HG03139 (cell line): Measurements from ENCODE around the gene DOK6.
"Not testable (repeated sequence)": the region's sequence is repeated elsewhere in the genome, so short reads cannot be mapped to it uniquely, and the experiment has no call there.

Experiments
- ATAC-seq: cut with Tn5 transposase; IDR thresholded peaks from one replicate; pipeline ENCODE4 v1.9.1; 2021; ENCODE audit not compliant: unreplicated experiment

The DOK6 gene

GRCh38 chr18:69400253-69400975 lies at the start of gene DOK6:
Gene DOK6, plus strand, starts transcription at chr18:69400888.
- ATAC-seq: no peak

DNA sequence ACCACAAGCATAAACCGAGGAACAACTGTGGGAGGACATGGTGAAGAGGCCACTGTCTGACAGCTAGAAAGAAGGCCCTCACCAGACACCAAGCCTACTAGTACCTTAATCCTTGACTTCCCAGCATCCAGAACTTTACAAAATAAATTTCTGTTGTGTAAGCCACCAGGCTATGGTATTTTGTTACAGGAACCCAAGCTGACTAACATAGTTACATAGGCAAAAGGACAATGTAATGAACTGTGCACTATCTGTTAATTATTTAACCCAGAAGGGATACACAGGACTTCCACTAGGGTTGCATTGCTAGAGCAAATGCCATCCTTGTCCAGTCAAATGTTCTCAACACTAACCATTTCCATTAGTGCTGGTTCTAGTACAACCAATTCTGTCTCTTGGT lies 47.7 kb upstream of the DOK6 start:
- ATAC-seq: no peak

GRCh38 chr18:69357590-69357989 lies 43.1 kb upstream of the DOK6 start:
- ATAC-seq: no peak

- ATAC-seq: no peak
Observed at GRCh38 chr18:69358212-69358895, 42.3 kb upstream of the DOK6 start.

DNA sequence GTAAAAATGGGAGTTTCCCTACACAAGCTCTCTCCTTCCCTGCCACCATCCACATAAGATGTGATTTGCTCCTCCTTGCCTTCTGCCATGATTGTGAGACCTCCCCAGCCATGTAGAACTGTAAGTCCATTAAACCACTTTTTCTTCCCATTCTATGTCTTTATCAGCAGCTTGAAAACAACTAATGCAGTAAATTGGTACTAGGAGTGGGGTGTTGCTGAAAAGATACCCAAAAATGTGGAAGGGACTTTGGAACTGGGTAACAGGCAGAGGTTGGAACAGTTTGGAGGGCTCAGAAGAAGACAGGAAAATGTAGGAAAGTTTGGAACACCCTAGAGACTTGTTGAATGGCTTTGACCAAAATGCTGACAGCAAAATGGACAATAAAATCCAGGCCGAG lies 40.9 kb upstream of the DOK6 start:
- not testable (repeated sequence) for ATAC-seq

- ATAC-seq: no peak
Observed at GRCh38 chr18:69364930-69365329, 35.8 kb upstream of the DOK6 start.

- no peak for ATAC-seq
Observed at GRCh38 chr18:69365658-69366057, 35.0 kb upstream of the DOK6 start.

- no peak for ATAC-seq
Observed at GRCh38 chr18:69367104-69367503, 33.6 kb upstream of the DOK6 start.

- no peak for ATAC-seq
Observed at GRCh38 chr18:69371729-69372128, 29.0 kb upstream of the DOK6 start.

DNA sequence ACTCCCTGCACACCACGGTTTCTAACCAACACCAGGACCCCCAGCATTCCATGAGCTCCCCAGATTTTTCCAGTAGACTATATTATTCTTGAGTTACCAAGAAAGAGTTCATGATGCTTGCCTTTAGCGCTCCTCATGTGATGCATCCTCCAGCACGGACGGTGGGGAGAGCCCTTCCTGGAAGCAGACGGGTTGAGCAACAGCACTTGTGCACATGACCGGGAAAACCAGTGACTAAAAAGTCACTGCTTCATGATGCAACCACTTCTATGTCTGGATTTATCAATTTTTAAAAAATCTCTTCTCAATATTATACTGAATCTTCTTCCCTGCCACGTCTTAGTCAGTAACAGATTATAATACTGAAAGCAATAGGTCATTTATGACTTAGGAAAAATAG lies 20.4 kb upstream of the DOK6 start:
- no peak for ATAC-seq

- no peak for ATAC-seq
Observed at GRCh38 chr18:69383186-69383585, 17.5 kb upstream of the DOK6 start.

DNA sequence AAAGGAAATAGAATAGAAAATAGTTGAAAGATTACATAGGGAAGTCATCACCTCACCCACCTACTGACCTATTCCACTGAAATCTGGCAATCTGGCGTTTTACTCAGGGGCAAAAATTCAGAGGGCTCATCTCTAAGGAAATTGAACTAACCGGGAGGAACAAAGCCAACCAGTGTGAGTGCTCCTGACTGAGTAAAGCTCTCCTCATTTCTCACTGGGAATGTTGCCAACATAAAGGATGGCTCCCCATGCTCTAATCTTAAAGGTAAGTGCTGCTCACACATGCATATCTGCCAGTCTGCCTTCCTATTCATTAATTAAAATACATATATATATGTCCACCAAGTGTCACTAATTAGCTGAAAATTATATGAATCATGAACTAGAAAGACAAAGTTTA lies 13.5 kb upstream of the DOK6 start:
- ATAC-seq: no peak

DNA sequence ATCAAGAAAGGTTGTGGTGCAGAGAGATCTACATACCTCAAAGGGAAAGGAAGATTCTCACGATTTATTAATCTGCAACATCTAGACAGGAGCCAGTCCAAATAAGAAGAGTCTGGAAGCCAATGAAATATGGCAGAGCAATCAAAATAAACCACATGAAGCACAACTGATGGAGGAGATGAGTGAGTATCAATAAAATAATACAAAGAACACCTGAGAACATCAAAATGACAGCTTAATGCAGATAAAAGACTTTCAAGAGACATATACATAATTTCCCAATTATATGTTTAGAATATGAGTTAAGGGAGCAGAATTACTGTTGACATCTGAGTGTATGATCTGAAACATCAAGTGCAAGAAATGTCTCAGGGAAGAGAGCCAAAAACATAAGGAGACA lies 12.5 kb upstream of the DOK6 start:
- no peak for ATAC-seq

GRCh38 chr18:69397096-69397495 lies 3.6 kb upstream of the DOK6 start:
- no peak for ATAC-seq

DNA sequence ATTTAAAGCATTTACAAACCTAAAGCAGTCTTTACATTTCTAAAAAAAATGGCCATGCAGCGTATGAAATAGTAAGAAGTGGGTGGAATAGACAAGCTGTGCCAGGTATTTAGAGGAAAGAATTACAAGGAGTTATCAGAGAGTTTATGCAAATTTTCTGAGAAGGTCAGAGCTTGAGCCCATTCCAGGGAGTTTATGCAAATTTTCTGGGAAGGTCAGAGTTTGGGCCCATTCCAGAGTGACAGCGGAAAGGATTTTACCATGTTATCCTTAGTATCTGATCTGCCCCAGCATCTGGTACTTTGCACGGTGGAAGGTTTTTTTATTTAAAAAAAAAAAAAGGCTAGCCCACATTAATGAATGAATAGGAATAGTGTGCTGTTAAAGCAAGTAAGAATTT lies 1.4 kb upstream of the DOK6 start:
- ATAC-seq: no peak

DNA sequence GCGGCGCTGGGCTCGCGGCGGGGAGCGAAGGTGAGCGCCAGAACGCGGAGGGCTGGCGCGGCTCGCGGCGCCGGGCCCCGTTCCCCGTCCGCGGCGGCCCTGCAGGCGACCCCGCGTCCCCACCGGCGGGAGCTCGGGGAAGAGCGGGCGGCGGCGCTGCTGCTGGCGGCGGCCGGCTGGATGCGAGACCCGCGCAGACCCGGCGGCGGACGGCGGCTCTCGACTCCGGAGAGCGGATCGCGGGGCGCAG lies 213 bp downstream of the DOK6 start:
- no peak for ATAC-seq

DNA sequence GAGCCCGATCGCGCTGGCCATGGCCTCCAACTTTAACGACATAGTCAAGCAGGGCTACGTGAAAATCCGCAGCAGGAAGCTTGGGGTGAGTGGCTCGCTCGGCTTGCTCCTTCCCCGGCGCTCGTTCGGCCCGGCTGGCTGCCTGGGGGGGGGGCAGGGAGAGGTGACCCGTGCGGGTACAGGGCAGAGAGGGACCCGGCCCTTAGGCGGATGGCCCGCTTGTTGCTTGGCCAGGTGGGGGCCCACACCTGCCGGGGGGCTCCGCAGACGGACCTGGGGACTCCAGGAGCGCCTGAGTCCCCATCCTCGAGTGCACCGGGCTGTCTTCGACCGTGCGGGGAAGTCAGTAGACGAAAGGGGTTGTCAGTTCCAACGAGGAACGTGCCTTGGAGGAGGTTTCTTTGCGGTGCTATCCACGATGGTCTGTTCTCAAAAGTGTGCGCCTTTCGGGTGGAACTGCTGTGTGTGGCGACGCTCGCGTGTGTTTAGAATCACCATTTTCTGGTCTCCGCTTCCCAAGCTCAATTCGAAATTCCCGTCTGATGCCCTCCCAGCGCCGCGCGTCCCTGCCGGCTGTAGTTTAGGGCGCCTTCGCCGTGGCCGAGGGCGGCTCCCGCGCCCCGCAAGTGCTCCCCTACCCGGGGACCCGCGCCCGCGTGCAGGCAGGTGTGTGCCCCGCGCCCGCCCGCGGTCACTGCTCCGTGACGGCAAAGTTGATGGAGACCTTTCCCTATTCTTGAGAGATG lies 711 bp downstream of the DOK6 start:
- no peak for ATAC-seq

DNA sequence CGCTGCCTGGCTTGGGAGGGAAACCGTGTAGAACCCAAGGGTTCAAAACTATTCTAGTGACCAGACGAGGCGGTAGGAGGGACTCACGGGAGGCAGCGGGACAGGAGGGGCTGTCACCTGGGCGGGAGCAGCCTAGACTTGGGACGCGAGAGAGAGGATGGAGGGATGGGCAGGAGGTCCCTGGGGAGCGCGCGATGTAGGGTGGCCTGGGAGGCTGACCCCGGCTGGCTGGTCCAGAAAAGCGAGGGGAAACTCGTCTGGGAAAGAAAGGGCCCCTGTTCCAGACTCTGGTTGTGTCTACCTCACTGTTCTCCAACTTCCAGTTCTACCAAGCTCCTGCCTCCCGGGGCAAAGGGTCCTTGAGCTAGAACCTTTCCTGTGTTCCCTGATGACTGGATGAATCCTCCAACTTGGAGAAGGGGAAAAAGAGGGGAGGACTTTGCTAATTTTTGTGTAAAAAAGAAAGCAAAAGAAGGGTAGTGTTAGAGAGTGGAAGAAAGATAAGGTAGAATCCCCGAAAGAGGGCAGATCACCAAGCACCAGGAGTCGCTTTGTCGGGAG lies 1.4 kb downstream of the DOK6 start:
- no peak for ATAC-seq

DNA sequence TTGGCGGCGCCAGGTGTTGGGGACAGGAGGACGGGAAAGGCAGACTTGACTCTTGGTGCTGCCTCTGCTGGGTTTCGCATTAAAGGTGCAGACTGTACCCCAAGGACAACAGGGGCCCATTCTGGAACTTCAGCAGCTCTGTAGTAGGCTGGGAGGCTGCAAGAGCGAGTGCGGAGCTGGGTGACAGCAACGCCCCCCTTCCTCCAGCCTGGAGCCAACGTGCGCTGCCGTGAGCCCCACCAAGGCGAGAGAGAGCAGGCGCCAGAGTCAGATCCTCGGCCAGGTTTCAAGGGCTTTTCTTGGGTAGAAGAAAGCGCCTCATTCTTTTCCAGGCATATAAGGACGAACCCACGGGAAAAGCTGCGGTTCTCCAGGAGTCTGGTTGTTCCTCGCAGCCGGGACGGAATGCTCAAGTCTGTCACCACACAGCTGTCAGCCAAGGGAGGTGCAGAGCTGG lies 1.9 kb downstream of the DOK6 start:
- ATAC-seq: no peak

- no peak for ATAC-seq
Observed at GRCh38 chr18:69408522-69408921, 7.8 kb downstream of the DOK6 start.

DNA sequence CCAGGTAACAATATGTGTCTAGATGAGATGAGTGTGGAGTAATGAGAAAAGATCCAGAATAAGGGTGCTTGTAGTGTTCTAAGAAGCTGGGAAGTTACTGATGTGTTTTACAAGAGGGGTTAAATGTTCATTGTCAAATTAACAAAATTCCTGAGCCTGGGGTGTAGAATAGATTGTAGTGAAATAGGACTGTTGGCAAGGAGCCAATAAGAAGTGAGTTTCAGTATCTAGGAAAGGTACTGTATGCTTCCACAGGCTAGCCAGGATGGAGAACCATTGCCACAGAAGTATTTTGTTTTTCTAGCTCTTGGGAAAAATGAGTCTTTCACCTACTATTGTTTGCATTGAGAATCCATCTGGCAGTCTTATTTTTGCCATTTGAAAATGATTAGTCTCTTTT lies 10.5 kb downstream of the DOK6 start:
- no peak for ATAC-seq

- no peak for ATAC-seq
Observed at GRCh38 chr18:69414184-69414583, 13.5 kb downstream of the DOK6 start.
